Measurements from ENCODE around the gene CARD6.

CARD6 gene

DNA sequence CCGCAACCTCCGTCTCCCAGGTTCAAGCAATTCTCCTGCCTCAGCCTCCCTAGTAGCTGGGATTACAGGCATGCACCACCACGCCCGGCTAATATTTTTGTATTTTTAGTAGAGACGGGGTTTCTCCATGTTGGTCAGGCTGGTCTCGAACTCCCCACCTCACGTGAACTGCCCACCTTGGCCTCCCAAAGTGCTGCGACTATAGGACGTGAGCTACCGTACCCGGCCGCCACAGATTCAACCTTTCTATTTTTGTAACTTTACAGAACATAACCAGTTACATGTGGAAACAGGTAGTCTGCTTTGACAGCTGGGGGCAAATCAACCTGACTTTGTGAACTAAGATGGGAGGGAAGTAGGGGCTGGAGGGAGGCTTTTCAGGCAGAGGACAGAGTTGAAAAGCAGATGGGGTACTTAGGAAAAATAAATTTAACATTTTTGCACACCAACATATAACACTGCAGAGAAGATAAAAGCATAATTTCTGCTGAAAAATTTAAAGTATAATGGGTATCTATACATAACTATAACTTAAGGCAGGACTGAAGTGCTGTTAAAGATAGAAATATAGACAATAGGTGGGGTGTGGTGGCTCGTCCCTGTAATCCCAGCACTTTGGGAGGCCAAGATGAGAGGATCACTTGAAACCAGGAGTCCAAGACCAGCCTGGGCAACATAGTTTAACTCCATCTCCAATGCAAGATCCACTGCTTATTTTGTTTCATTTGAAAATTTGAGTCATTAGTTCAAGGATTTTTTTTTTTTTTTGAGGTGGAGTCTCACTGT, 11.2 kb upstream of the CARD6 start:
- Histone ChIP-seq H4K91ac (ENCODE audit: low read depth, low read length) (no peak overlapping the region), H3K23ac (ENCODE audit: low read length) (no peak overlapping the region), H3K18ac (ENCODE audit: low read length) (no peak overlapping the region), H3K79me1 (ENCODE audit: low read length) (peaks cover 7% of the 10 kb centered on the region), H3K36me3 (ENCODE audit: control insufficient read depth in 1 of 2, insufficient read depth in 2 of 2, low read length in 2 of 2) (peaks cover 25 to 67% of the 10 kb centered on the region in 2 experiments), H2BK12ac (ENCODE audit: low read length) (no peak overlapping the region), H4K8ac (ENCODE audit: low read depth, low read length) (no peak overlapping the region), H2AK5ac (ENCODE audit: low read length) (no peak overlapping the region), H3K79me2 (ENCODE audit: control insufficient read depth, insufficient read depth, low read length, poor library complexity) (peaks cover 11% of the 10 kb centered on the region), H3K9ac (ENCODE audit: low read length) (no peak overlapping the region), H3K14ac (ENCODE audit: low read length) (no peak overlapping the region), H2BK120ac (ENCODE audit: insufficient read depth, low read length, poor library complexity) (no peak overlapping the region), H3K4me3 (ENCODE audit: low read depth, low read length) (no peak overlapping the region), H3K27ac (ENCODE audit: low read depth, low read length) (no peak overlapping the region), H2AFZ (ENCODE audit: insufficient read depth, low read length, poor library complexity) (no peak overlapping the region), H3K4ac (ENCODE audit: low read depth, low read length) (no peak overlapping the region), H3K9me3 (ENCODE audit: insufficient read depth, low read depth, low read length) (no peaks in the 10 kb centered on the region), H3K27me3 (ENCODE audit: insufficient read depth, low read length) (no peaks in the 10 kb centered on the region), H3K4me1 (ENCODE audit: control insufficient read depth in 1 of 2, insufficient read depth in 2 of 2, low read length in 2 of 2) (peaks cover 0 to 2% of the 10 kb centered on the region in 2 experiments), H3K4me2 (ENCODE audit: low read length) (no peak overlapping the region), H2BK5ac (ENCODE audit: low read depth, low read length, poor library complexity) (no peak overlapping the region), H4K12ac (ENCODE audit: low read depth, low read length) (no peak overlapping the region)
- WGBS (ENCODE audit: extremely low coverage, insufficient coverage, insufficient read length): no CpG with 5 or more reads among the region's 13 CpGs
- DNase-seq: no peak

GRCh38 chr5:40831346-40832210, 9.6 kb upstream of the CARD6 start:
- Histone ChIP-seq H3K79me2 (ENCODE audit: control insufficient read depth, insufficient read depth, low read length, poor library complexity) (peaks cover 15% of the 10 kb centered on the region), H3K4ac (ENCODE audit: low read depth, low read length) (no peak overlapping the region), H4K8ac (ENCODE audit: low read depth, low read length) (no peak overlapping the region), H3K27me3 (ENCODE audit: insufficient read depth, low read length) (no peaks in the 10 kb centered on the region), H4K91ac (ENCODE audit: low read depth, low read length) (no peak overlapping the region), H3K9me3 (ENCODE audit: insufficient read depth, low read depth, low read length) (no peaks in the 10 kb centered on the region), H2BK12ac (ENCODE audit: low read length) (no peak overlapping the region), H3K4me2 (ENCODE audit: low read length) (no peak overlapping the region), H2AK5ac (ENCODE audit: low read length) (no peak overlapping the region), H2BK120ac (ENCODE audit: insufficient read depth, low read length, poor library complexity) (no peak overlapping the region), H3K9ac (ENCODE audit: low read length) (no peak overlapping the region), H3K14ac (ENCODE audit: low read length) (no peak overlapping the region), H3K4me1 (ENCODE audit: control insufficient read depth in 1 of 2, insufficient read depth in 2 of 2, low read length in 2 of 2) (peaks cover 2 to 3% of the 10 kb centered on the region in 2 experiments), H3K23ac (ENCODE audit: low read length) (no peak overlapping the region), H3K79me1 (ENCODE audit: low read length) (peaks cover 13% of the 10 kb centered on the region), H3K27ac (ENCODE audit: low read depth, low read length) (no peak overlapping the region), H3K18ac (ENCODE audit: low read length) (no peak overlapping the region), H3K36me3 (ENCODE audit: control insufficient read depth in 1 of 2, insufficient read depth in 2 of 2, low read length in 2 of 2) (peaks cover 22 to 61% of the 10 kb centered on the region in 2 experiments), H3K4me3 (ENCODE audit: low read depth, low read length) (no peak overlapping the region), H4K12ac (ENCODE audit: low read depth, low read length) (no peak overlapping the region), H2AFZ (ENCODE audit: insufficient read depth, low read length, poor library complexity) (no peak overlapping the region), H2BK5ac (ENCODE audit: low read depth, low read length, poor library complexity) (no peak overlapping the region)
- DNase-seq: peak in 1 of 2 donors; percentile 2
- WGBS (ENCODE audit: extremely low coverage, insufficient coverage, insufficient read length): no CpG with 5 or more reads among the region's 4 CpGs

GRCh38 chr5:40832345-40832744, 8.8 kb upstream of the CARD6 start:
- peaks cover 2 to 3% of the 10 kb centered on the region in 2 experiments for H3K4me1 ChIP-seq (ENCODE audit: control insufficient read depth in 1 of 2, insufficient read depth in 2 of 2, low read length in 2 of 2)
- H4K8ac ChIP-seq (ENCODE audit: low read depth, low read length): no peak overlapping the region
- no peak overlapping the region for H3K4me3 ChIP-seq (ENCODE audit: low read depth, low read length)
- no peak overlapping the region for H3K4me2 ChIP-seq (ENCODE audit: low read length)
- no peak overlapping the region for H4K12ac ChIP-seq (ENCODE audit: low read depth, low read length)
- peaks cover 15% of the 10 kb centered on the region for H3K79me2 ChIP-seq (ENCODE audit: control insufficient read depth, insufficient read depth, low read length, poor library complexity)
- H3K27me3 ChIP-seq (ENCODE audit: insufficient read depth, low read length): no peaks in the 10 kb centered on the region
- H3K18ac ChIP-seq (ENCODE audit: low read length): no peak overlapping the region
- no peak overlapping the region for H3K27ac ChIP-seq (ENCODE audit: low read depth, low read length)
- no peak overlapping the region for H4K91ac ChIP-seq (ENCODE audit: low read depth, low read length)
- H3K9ac ChIP-seq (ENCODE audit: low read length): no peak overlapping the region
- no peak overlapping the region for H3K23ac ChIP-seq (ENCODE audit: low read length)
- DNase-seq: peak in 1 of 2 donors; percentile 17
- H2BK120ac ChIP-seq (ENCODE audit: insufficient read depth, low read length, poor library complexity): no peak overlapping the region
- H3K36me3 ChIP-seq (ENCODE audit: control insufficient read depth in 1 of 2, insufficient read depth in 2 of 2, low read length in 2 of 2): peaks cover 20 to 53% of the 10 kb centered on the region in 2 experiments
- H3K4ac ChIP-seq (ENCODE audit: low read depth, low read length): no peak overlapping the region
- no peak overlapping the region for H2AK5ac ChIP-seq (ENCODE audit: low read length)
- peaks cover 13% of the 10 kb centered on the region for H3K79me1 ChIP-seq (ENCODE audit: low read length)
- H2BK12ac ChIP-seq (ENCODE audit: low read length): no peak overlapping the region
- no peak overlapping the region for H3K14ac ChIP-seq (ENCODE audit: low read length)
- no peak overlapping the region for H2AFZ ChIP-seq (ENCODE audit: insufficient read depth, low read length, poor library complexity)
- H2BK5ac ChIP-seq (ENCODE audit: low read depth, low read length, poor library complexity): no peak overlapping the region
- no peaks in the 10 kb centered on the region for H3K9me3 ChIP-seq (ENCODE audit: insufficient read depth, low read depth, low read length)
- no CpG with 5 or more reads among the region's 4 CpGs for WGBS (ENCODE audit: extremely low coverage, insufficient coverage, insufficient read length)

- peak overlapping the region; percentile 98 for H3K4ac ChIP-seq (ENCODE audit: low read depth, low read length)
- H3K79me2 ChIP-seq (ENCODE audit: control insufficient read depth, insufficient read depth, low read length, poor library complexity): peaks cover 15% of the 10 kb centered on the region
- peaks cover 2 to 3% of the 10 kb centered on the region in 2 experiments for H3K4me1 ChIP-seq (ENCODE audit: control insufficient read depth in 1 of 2, insufficient read depth in 2 of 2, low read length in 2 of 2)
- peak overlapping the region; percentile 21 for H3K27ac ChIP-seq (ENCODE audit: low read depth, low read length)
- no peak overlapping the region for H4K8ac ChIP-seq (ENCODE audit: low read depth, low read length)
- no peak overlapping the region for H3K18ac ChIP-seq (ENCODE audit: low read length)
- peak overlapping the region; percentile 79 for H3K4me3 ChIP-seq (ENCODE audit: low read depth, low read length)
- no peak overlapping the region for H2AK5ac ChIP-seq (ENCODE audit: low read length)
- no peaks in the 10 kb centered on the region for H3K9me3 ChIP-seq (ENCODE audit: insufficient read depth, low read depth, low read length)
- peak overlapping the region; percentile 99 for H3K9ac ChIP-seq (ENCODE audit: low read length)
- no peak overlapping the region for H4K91ac ChIP-seq (ENCODE audit: low read depth, low read length)
- no peak overlapping the region for H2AFZ ChIP-seq (ENCODE audit: insufficient read depth, low read length, poor library complexity)
- DNase-seq: no peak
- WGBS (ENCODE audit: extremely low coverage, insufficient coverage, insufficient read length): no CpG with 5 or more reads among the region's 13 CpGs
- peaks cover 17 to 44% of the 10 kb centered on the region in 2 experiments for H3K36me3 ChIP-seq (ENCODE audit: control insufficient read depth in 1 of 2, insufficient read depth in 2 of 2, low read length in 2 of 2)
- H2BK12ac ChIP-seq (ENCODE audit: low read length): no peak overlapping the region
- no peak overlapping the region for H4K12ac ChIP-seq (ENCODE audit: low read depth, low read length)
- no peaks in the 10 kb centered on the region for H3K27me3 ChIP-seq (ENCODE audit: insufficient read depth, low read length)
- no peak overlapping the region for H2BK5ac ChIP-seq (ENCODE audit: low read depth, low read length, poor library complexity)
- peaks cover 13% of the 10 kb centered on the region for H3K79me1 ChIP-seq (ENCODE audit: low read length)
- H3K14ac ChIP-seq (ENCODE audit: low read length): no peak overlapping the region
- H3K23ac ChIP-seq (ENCODE audit: low read length): no peak overlapping the region
- peak overlapping the region; percentile 96 for H3K4me2 ChIP-seq (ENCODE audit: low read length)
- no peak overlapping the region for H2BK120ac ChIP-seq (ENCODE audit: insufficient read depth, low read length, poor library complexity)
Measured at GRCh38 chr5:40833712-40834229, 7.4 kb upstream of the CARD6 start.
